ENCODE data around the gene GDA.

GRCh38 chr9:72199238-72199637, 50.0 kb downstream of the GDA start:
- no peak for TF ChIP-seq POLR2AphosphoS5 (IDR thresholded peaks at IDR 0.05)
- no peak for TF ChIP-seq CTCF (IDR thresholded peaks at IDR 0.05)
- TF ChIP-seq POLR2A (IDR thresholded peaks at IDR 0.05): no peak
